ENCODE results near the gene FSIP2. TPM values are rescaled to one million over a fixed set of nuclear protein-coding genes. Genes with fewer than 3 reads are reported as not detected.

The FSIP2 gene
- polyA plus RNA-seq, 3 donors, result not detected

DNA sequence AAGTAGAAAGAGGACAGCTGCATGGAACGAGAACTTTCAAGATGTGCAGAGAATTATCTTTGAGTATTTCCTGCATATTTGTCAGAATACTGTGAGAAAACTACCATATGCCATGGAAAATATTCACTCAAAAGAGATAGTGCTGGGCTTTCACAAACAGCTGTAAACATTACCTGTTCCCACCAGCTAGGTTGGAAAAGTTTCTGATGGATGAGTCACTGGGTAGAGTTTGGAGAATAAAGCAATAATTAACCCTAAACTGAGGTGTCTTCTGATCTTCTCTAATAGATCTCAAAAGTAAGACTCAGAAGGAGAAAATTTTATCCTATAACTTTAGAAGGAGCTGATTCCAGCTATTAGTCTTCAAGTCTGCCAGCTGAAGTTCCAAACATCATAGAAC, 3.9 kb upstream of the FSIP2 start:
- Mint-ChIP-seq H3K9me3 (peaks cover 0 to 7% (median 4%) of the 10 kb centered on the region in 7 donors), H3K27ac (no peak overlapping the region), H3K4me3 (no peak overlapping the region), H3K4me1 (peaks cover 3% of the 10 kb centered on the region), H3K27me3 (ENCODE audit: low read depth in 3 of 3) (peaks cover 6 to 15% (median 10%) of the 10 kb centered on the region in 3 donors), H3K36me3 (no peaks in the 10 kb centered on the region)
- intact Hi-C loops (cut with micrococcal nuclease), result no loop called here
- Histone ChIP-seq H2AFZ (ENCODE audit: insufficient read depth, low read depth, low read length, poor library complexity, severe bottlenecking) (no peak overlapping the region), H3K27me3 (ENCODE audit: control insufficient read depth in 2 of 2, insufficient read depth in 2 of 2, low read length in 2 of 2) (peaks cover 0 to 5% of the 10 kb centered on the region in 2 donors), H3K4me3 (replicated peaks in 1 of 3; ENCODE audit: low read depth in 2 of 3, low read length in 3 of 3) (no peak overlapping the region), H3K36me3 (replicated peaks in 1 of 2; ENCODE audit: control insufficient read depth in 1 of 2, insufficient read depth in 2 of 2, low read length in 2 of 2) (no peaks in the 10 kb centered on the region), H3K9ac (ENCODE audit: insufficient read depth, low read length, poor library complexity, severe bottlenecking) (no peak overlapping the region), H3K9me3 (replicated peaks in 1 of 2; ENCODE audit: control insufficient read depth in 1 of 2, insufficient read depth in 1 of 2, low read length in 2 of 2) (no peaks in the 10 kb centered on the region), H3K4me1 (ENCODE audit: control insufficient read depth in 1 of 2, insufficient read depth in 2 of 2, low read length in 2 of 2) (peaks cover 0 to 3% of the 10 kb centered on the region in 2 donors), H3K27ac (ENCODE audit: low read depth in 1 of 2, low read length in 2 of 2) (no peak overlapping the region), H4K20me1 (ENCODE audit: insufficient read depth, low read length) (no peaks in the 10 kb centered on the region), H3K4me2 (replicated peaks; ENCODE audit: extremely low read depth, low read length, poor library complexity, severe bottlenecking) (no peak overlapping the region), H3K79me2 (ENCODE audit: insufficient read depth, low read length) (no peaks in the 10 kb centered on the region)
- TF ChIP-seq, protein P1, sequence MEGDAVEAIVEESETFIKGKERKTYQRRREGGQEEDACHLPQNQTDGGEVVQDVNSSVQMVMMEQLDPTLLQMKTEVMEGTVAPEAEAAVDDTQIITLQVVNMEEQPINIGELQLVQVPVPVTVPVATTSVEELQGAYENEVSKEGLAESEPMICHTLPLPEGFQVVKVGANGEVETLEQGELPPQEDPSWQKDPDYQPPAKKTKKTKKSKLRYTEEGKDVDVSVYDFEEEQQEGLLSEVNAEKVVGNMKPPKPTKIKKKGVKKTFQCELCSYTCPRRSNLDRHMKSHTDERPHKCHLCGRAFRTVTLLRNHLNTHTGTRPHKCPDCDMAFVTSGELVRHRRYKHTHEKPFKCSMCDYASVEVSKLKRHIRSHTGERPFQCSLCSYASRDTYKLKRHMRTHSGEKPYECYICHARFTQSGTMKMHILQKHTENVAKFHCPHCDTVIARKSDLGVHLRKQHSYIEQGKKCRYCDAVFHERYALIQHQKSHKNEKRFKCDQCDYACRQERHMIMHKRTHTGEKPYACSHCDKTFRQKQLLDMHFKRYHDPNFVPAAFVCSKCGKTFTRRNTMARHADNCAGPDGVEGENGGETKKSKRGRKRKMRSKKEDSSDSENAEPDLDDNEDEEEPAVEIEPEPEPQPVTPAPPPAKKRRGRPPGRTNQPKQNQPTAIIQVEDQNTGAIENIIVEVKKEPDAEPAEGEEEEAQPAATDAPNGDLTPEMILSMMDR (IDR thresholded peaks at IDR 0.05), result no peak
- WGBS (ENCODE audit: insufficient coverage), result no CpG with 5 or more reads among the region's 1 CpG
- DNase-seq, result no peak

DNA sequence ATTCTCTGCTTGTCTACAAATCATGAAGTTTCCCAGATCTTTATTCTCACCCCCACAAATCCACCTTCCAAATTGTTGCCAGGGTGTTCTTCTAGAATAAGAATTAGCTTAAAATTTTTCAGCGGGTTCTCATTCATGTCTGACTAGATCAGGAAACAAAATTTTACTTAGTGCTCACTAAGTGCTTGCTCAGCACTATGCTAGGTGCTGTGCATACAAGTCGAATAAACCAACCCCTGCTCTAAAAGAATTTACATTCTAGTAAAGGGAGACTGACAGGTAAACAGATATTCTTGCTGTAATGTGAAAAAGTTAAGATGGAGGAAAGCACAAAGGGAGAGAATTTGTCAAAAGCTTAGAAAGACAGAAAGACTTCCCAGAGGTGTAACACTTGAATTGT, 2.4 kb upstream of the FSIP2 start:
- H3K27me3 Mint-ChIP-seq (ENCODE audit: low read depth in 3 of 3), result peaks cover 6 to 15% (median 12%) of the 10 kb centered on the region in 3 donors

More for the DNA sequence above, 2.4 kb upstream of the FSIP2 start:
- DNase-seq, result no peak
- Histone ChIP-seq H3K4me1 (ENCODE audit: control insufficient read depth in 1 of 2, insufficient read depth in 2 of 2, low read length in 2 of 2) (peaks cover 0 to 3% of the 10 kb centered on the region in 2 donors), H3K4me3 (replicated peaks in 1 of 3; ENCODE audit: low read depth in 2 of 3, low read length in 3 of 3) (no peak overlapping the region), H3K27me3 (ENCODE audit: control insufficient read depth in 2 of 2, insufficient read depth in 2 of 2, low read length in 2 of 2) (peaks cover 0 to 5% of the 10 kb centered on the region in 2 donors), H3K79me2 (ENCODE audit: insufficient read depth, low read length) (no peaks in the 10 kb centered on the region), H3K9ac (ENCODE audit: insufficient read depth, low read length, poor library complexity, severe bottlenecking) (no peak overlapping the region), H3K4me2 (replicated peaks; ENCODE audit: extremely low read depth, low read length, poor library complexity, severe bottlenecking) (no peak overlapping the region), H2AFZ (ENCODE audit: insufficient read depth, low read depth, low read length, poor library complexity, severe bottlenecking) (no peak overlapping the region), H3K36me3 (replicated peaks in 1 of 2; ENCODE audit: control insufficient read depth in 1 of 2, insufficient read depth in 2 of 2, low read length in 2 of 2) (no peaks in the 10 kb centered on the region), H3K27ac (ENCODE audit: low read depth in 1 of 2, low read length in 2 of 2) (no peak overlapping the region), H4K20me1 (ENCODE audit: insufficient read depth, low read length) (no peaks in the 10 kb centered on the region), H3K9me3 (replicated peaks in 1 of 2; ENCODE audit: control insufficient read depth in 1 of 2, insufficient read depth in 1 of 2, low read length in 2 of 2) (no peaks in the 10 kb centered on the region)
- H3K36me3 Mint-ChIP-seq, result no peaks in the 10 kb centered on the region
- peaks cover 3% of the 10 kb centered on the region for H3K4me1 Mint-ChIP-seq
- no peak overlapping the region for H3K4me3 Mint-ChIP-seq
- intact Hi-C loops (cut with micrococcal nuclease), result no loop called here
- WGBS (ENCODE audit: insufficient coverage), result no CpG with 5 or more reads among the region's 2 CpGs
- H3K9me3 Mint-ChIP-seq, result peaks cover 0 to 7% (median 4%) of the 10 kb centered on the region in 7 donors
- TF ChIP-seq, protein P1 (IDR thresholded peaks at IDR 0.05), result no peak
- peak overlapping the region in 1 of 7 donors; percentile 16 for H3K27ac Mint-ChIP-seq

Data from CD14-positive monocyte (primary cell).